Endothelial cell of umbilical vein (primary cell): ENCODE data around the gene LEMD1. TPM values are rescaled to one million over a fixed set of nuclear protein-coding genes. Genes with fewer than 3 reads are reported as not detected.

Experiments
- BruUV-seq: library from RNA; stranded (reverse); fragments of 400-500 nt; replicated peaks from 2 replicates; lab custom pipeline; 2021; lab: Mats Ljungman, UMichigan
- CTCF ChIA-PET: fragments of 300-600, 350-600 bp; sonication (Branson Sonifier 250); formaldehyde crosslinking; loops from one replicate; lab custom pipeline; 2021; ENCODE audit warnings: antibody characterized with exemption, inconsistent platforms; lab: Charles Lee
- POLR2A ChIA-PET: fragments of 300-600, 350-600 bp; sonication (Branson Sonifier 250); formaldehyde crosslinking; loops from one replicate; lab custom pipeline; 2021; ENCODE audit warnings: antibody characterized with exemption, inconsistent platforms; lab: Charles Lee
- DNase-seq: peaks from one replicate; pipeline ENCODE4 v3.0.0-alpha.2; 2011; ENCODE audit warnings: low read depth, low spot score
- FAIRE-seq: peaks from 2 replicates; lab custom pipeline; 2011; peaks lifted over from hg19 to GRCh38; lab: Jason Lieb, UNC
- H2AFZ ChIP-seq: 2 replicates; pipeline ENCODE4 v1.6.0; 2012; ENCODE audit warnings: low read depth, low read length, control low read depth, inconsistent platforms
- H3K27ac ChIP-seq: 2 replicates; pipeline ENCODE4 v1.5.1; 2011; ENCODE audit warnings: low read depth, mild to moderate bottlenecking, control low read depth, low read length, moderate library complexity; ENCODE audit not compliant: insufficient read depth
- H3K27me3 ChIP-seq, 2 experiments: 2 replicates each; pipeline versions ENCODE4 v1.6.0 to v1.6.1; 2011; ENCODE audit warnings: low read length in 2 of 2, mixed read lengths in 1 of 2; ENCODE audit not compliant: control insufficient read depth in 2 of 2, insufficient read depth in 2 of 2
- H3K36me3 ChIP-seq, 2 experiments: 2 replicates in 1 of 2; 3 replicates in 1 of 2; pipeline ENCODE4 v1.5.1; 2011; ENCODE audit warnings: low read length in 2 of 2, mild to moderate bottlenecking in 1 of 2, moderate library complexity in 1 of 2; ENCODE audit not compliant: control insufficient read depth in 2 of 2, insufficient read depth in 2 of 2; ENCODE audit errors: extremely low read depth in 1 of 2
- H3K4me1 ChIP-seq: 3 replicates; pipeline ENCODE4 v1.5.1; 2011; ENCODE audit warnings: mild to moderate bottlenecking, low read length; ENCODE audit not compliant: control insufficient read depth, insufficient read depth; ENCODE audit errors: extremely low read depth
- H3K4me2 ChIP-seq: 2 replicates; pipeline ENCODE4 v1.6.1; 2011; ENCODE audit warnings: low read length, control low read depth, mixed read lengths; ENCODE audit not compliant: insufficient read depth
- H3K4me3 ChIP-seq, 3 experiments: fragments of 200-600 bp in 1 of 3; sonication (generic), shearing (Covaris generic) in 1 of 3; replicated peaks in 1 of 3; 2 replicates each; pipeline ENCODE4 v1.5.1; 2011 to 2016; ENCODE audit warnings: control low read depth in 3 of 3, low read length in 3 of 3, mild to moderate bottlenecking in 2 of 3, inconsistent platforms in 1 of 3, low read depth in 1 of 3, moderate library complexity in 1 of 3; ENCODE audit not compliant: insufficient read depth in 1 of 3
- H3K79me2 ChIP-seq: 2 replicates; pipeline ENCODE4 v1.6.0; 2012; ENCODE audit warnings: low read length, inconsistent platforms; ENCODE audit not compliant: control insufficient read depth, insufficient read depth
- H3K9ac ChIP-seq: replicated peaks from 2 replicates; pipeline ENCODE3; 2011; ENCODE audit warnings: low read length, control low read depth; ENCODE audit not compliant: insufficient read depth; ENCODE audit errors: extremely low read depth
- H3K9me1 ChIP-seq: replicated peaks from 3 replicates; pipeline ENCODE4 v1.6.0; 2011; ENCODE audit warnings: mild to moderate bottlenecking, low read length; ENCODE audit not compliant: control insufficient read depth, insufficient read depth; ENCODE audit errors: extremely low read depth
- H3K9me3 ChIP-seq: replicated peaks from 2 replicates; pipeline ENCODE4 v1.5.1; 2012; ENCODE audit warnings: low read length, inconsistent platforms; ENCODE audit not compliant: control insufficient read depth, insufficient read depth
- H4K20me1 ChIP-seq: replicated peaks from 2 replicates; pipeline ENCODE3; 2011; ENCODE audit warnings: mild to moderate bottlenecking, low read length; ENCODE audit not compliant: control insufficient read depth, insufficient read depth; ENCODE audit errors: extremely low read depth
- EZH2 ChIP-seq: IDR thresholded peaks from 2 replicates; pipeline ENCODE4 v1.6.1; 2012; ENCODE audit warnings: borderline replicate concordance, low read depth, mild to moderate bottlenecking, moderate library complexity, low read length, inconsistent platforms; ENCODE audit not compliant: severe bottlenecking
- FOS ChIP-seq: IDR thresholded peaks from 2 replicates; pipeline ENCODE4 v1.6.1; 2011; ENCODE audit warnings: mild to moderate bottlenecking, low read length, moderate library complexity, borderline replicate concordance; ENCODE audit not compliant: insufficient read depth
- GATA2 ChIP-seq: IDR thresholded peaks from 2 replicates; pipeline ENCODE4 v1.7.0; 2011; ENCODE audit warnings: low read depth, mild to moderate bottlenecking, moderate library complexity, mixed read lengths, low read length; ENCODE audit not compliant: insufficient read length, insufficient read depth
- JUN ChIP-seq: IDR thresholded peaks from 2 replicates; pipeline ENCODE4 v1.6.1; 2011; ENCODE audit warnings: borderline replicate concordance, low read depth; ENCODE audit not compliant: insufficient read length, insufficient read depth
- MYC ChIP-seq: IDR thresholded peaks from one replicate; pipeline ENCODE4 v1.6.1; 2011; ENCODE audit warnings: mild to moderate bottlenecking, low read depth, low read length
- POLR2A ChIP-seq: IDR thresholded peaks from 2 replicates; pipeline ENCODE4 v1.6.1; 2012; ENCODE audit warnings: low read depth, mild to moderate bottlenecking, control low read depth, low read length
- POLR2AphosphoS5 ChIP-seq: IDR thresholded peaks from 2 replicates; pipeline ENCODE4 v1.6.1; 2012; ENCODE audit warnings: low read depth, mild to moderate bottlenecking, control low read depth, low read length, moderate library complexity; ENCODE audit not compliant: insufficient read depth
- dilution Hi-C: fragments of 300-500 bp; cut with MboI; formaldehyde crosslinking; loops from one replicate; pipeline ENCODE4 v1.15.0; 2019; ENCODE audit warnings: low sequenced_read_pairs; ENCODE audit not compliant: extremely low pct_ligation_motif_present
- intact Hi-C: fragments of 100-400 bp; cut with micrococcal nuclease; formaldehyde crosslinking; loops from one replicate; pipeline ENCODE4 v1.10.0; 2022
- polyA plus RNA-seq, 4 experiments: library from polyadenylated mRNA; depleted of rRNA in 3 of 4; stranded (reverse) in 3 of 4; unstranded in 1 of 4; fragments of >200 nt; gene quantifications; 2 replicates each; pipeline versions ENCODE4 v1.2.1 to v1.2.3, GENCODE V29; 2011 to 2012; ENCODE audit warnings: missing spikeins in 1 of 4
- total RNA-seq: library from RNA; stranded (reverse); gene quantifications from 2 replicates; pipeline ENCODE4 v1.2.3, GENCODE V29; 2021
- TF ChIP-seq, protein P1 (sequence below), 2 donors: IDR thresholded peaks; 1 replicate in 1 of 2; 2 replicates in 1 of 2; pipeline ENCODE4 v1.5.1; 2011; ENCODE audit warnings: low read length in 2 of 2, mild to moderate bottlenecking in 2 of 2, moderate library complexity in 2 of 2, control low read depth in 1 of 2, inconsistent platforms in 1 of 2, low read depth in 1 of 2; ENCODE audit not compliant: insufficient read depth in 1 of 2; ENCODE audit errors: extremely low read depth in 1 of 2
- TF ChIP-seq, protein P2 (sequence below): IDR thresholded peaks from 2 replicates; pipeline ENCODE4 v1.6.1; 2011; ENCODE audit not compliant: insufficient read depth, insufficient read length

The LEMD1 gene
- total and polyA plus RNA-seq, 2 donors (not counting 3 experiments of a cell fraction or from before 2014, with no cell fraction given), result not detected

DNA sequence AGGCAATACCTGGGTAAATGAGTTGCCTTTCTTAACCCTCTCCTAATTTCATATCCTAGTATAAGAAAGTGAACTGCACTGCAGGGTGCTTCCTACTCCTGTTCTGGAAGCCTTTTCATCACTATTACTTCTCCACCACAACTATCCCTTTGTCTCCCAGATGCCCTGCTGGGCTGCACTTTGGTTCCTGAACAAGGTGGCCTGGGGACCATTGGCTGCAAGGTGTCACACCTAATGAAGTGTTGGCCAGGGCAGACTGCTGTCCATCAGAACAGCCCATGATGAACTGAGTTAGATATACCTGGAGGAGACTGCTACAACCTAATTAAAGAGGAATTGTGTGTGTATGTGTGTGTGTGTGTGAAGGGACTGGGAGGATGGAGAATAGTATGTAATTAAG, 63.3 kb downstream of the LEMD1 start:
- no peak overlapping the region for H3K9ac ChIP-seq
- ChIA-PET POLR2A (no interaction called here), CTCF (interaction anchor here (2.9 kb wide), 1 partner anchor 127 kb away, joined by 13 read pairs; no protein-coding TSS in a partner anchor)
- no peaks in the 10 kb centered on the region for H4K20me1 ChIP-seq
- TF ChIP-seq EZH2, result no peak
- H3K4me1 ChIP-seq, result no peaks in the 10 kb centered on the region
- no peak overlapping the region for H3K27ac ChIP-seq
- H3K79me2 ChIP-seq, result no peaks in the 10 kb centered on the region
- no peaks in the 10 kb centered on the region for H3K9me1 ChIP-seq
- H2AFZ ChIP-seq, result no peak overlapping the region
- dilution Hi-C loops, result no loop called here
- H3K4me3 ChIP-seq, result no peak overlapping the region
- FAIRE-seq (no peak), DNase-seq (no peak)
- intact Hi-C loops, result no loop called here
- peaks cover 27 to 36% of the 10 kb centered on the region in 2 experiments for H3K27me3 ChIP-seq
- BruUV-seq, result no TSS peak
- H3K36me3 ChIP-seq, result no peaks in the 10 kb centered on the region
- H3K4me2 ChIP-seq, result no peak overlapping the region
- no peaks in the 10 kb centered on the region for H3K9me3 ChIP-seq

DNA sequence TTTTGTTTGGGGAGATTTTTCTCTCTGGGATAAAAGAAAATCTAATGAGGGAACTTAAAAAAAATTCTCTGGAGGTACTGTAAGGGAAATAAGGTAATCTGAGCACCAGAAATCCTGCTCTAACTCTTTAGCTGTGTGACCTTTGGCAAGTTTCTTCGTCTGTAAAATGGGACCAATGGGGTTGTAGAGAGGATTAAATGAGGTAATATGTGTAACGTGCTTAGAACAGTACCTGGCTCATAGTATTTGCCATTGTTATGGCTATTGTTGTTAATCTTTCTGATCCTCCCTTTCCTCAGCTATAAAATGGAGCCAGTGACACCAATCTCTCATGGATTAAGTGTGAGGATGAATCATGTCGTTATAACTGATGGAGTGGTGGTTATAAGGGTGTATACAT, 64.3 kb downstream of the LEMD1 start:
- Histone ChIP-seq H3K79me2 (no peaks in the 10 kb centered on the region), H3K27me3 (peaks cover 24 to 35% of the 10 kb centered on the region in 2 experiments), H3K9ac (no peak overlapping the region), H3K27ac (no peak overlapping the region), H4K20me1 (no peaks in the 10 kb centered on the region), H3K9me3 (no peaks in the 10 kb centered on the region), H3K4me3 (no peak overlapping the region), H2AFZ (no peak overlapping the region), H3K36me3 (no peaks in the 10 kb centered on the region), H3K9me1 (no peaks in the 10 kb centered on the region), H3K4me1 (no peaks in the 10 kb centered on the region), H3K4me2 (no peak overlapping the region)
- POLR2A ChIA-PET, result no interaction called here
- dilution Hi-C loops, result no loop called here
- FAIRE-seq (no peak), DNase-seq (no peak)
- TF ChIP-seq GATA2, result no peak
- TF ChIP-seq, protein P1, sequence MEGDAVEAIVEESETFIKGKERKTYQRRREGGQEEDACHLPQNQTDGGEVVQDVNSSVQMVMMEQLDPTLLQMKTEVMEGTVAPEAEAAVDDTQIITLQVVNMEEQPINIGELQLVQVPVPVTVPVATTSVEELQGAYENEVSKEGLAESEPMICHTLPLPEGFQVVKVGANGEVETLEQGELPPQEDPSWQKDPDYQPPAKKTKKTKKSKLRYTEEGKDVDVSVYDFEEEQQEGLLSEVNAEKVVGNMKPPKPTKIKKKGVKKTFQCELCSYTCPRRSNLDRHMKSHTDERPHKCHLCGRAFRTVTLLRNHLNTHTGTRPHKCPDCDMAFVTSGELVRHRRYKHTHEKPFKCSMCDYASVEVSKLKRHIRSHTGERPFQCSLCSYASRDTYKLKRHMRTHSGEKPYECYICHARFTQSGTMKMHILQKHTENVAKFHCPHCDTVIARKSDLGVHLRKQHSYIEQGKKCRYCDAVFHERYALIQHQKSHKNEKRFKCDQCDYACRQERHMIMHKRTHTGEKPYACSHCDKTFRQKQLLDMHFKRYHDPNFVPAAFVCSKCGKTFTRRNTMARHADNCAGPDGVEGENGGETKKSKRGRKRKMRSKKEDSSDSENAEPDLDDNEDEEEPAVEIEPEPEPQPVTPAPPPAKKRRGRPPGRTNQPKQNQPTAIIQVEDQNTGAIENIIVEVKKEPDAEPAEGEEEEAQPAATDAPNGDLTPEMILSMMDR (IDR thresholded peaks at IDR 0.05; ENCODE audit: extremely low read depth in 1 of 2, insufficient read depth in 1 of 2, low read depth in 1 of 2, low read length in 2 of 2), result no peak
- no peak for TF ChIP-seq POLR2A
- no peak for TF ChIP-seq JUN
- no peak for TF ChIP-seq EZH2
- no peak for TF ChIP-seq FOS
- TF ChIP-seq, protein P2, sequence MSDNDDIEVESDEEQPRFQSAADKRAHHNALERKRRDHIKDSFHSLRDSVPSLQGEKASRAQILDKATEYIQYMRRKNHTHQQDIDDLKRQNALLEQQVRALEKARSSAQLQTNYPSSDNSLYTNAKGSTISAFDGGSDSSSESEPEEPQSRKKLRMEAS, result no peak
- TF ChIP-seq POLR2AphosphoS5, result no peak
- TF ChIP-seq MYC, result no peak
- no TSS peak for BruUV-seq
- CTCF ChIA-PET, result interaction anchor here (2.9 kb wide), 1 partner anchor 128 kb away, joined by 13 read pairs; no protein-coding TSS in a partner anchor
- intact Hi-C loops, result no loop called here
